ENCODE results near the gene NPHP3. TPM values are rescaled to one million over a fixed set of nuclear protein-coding genes. Genes with fewer than 3 reads are reported as not detected.

The NPHP3 gene, protein sequence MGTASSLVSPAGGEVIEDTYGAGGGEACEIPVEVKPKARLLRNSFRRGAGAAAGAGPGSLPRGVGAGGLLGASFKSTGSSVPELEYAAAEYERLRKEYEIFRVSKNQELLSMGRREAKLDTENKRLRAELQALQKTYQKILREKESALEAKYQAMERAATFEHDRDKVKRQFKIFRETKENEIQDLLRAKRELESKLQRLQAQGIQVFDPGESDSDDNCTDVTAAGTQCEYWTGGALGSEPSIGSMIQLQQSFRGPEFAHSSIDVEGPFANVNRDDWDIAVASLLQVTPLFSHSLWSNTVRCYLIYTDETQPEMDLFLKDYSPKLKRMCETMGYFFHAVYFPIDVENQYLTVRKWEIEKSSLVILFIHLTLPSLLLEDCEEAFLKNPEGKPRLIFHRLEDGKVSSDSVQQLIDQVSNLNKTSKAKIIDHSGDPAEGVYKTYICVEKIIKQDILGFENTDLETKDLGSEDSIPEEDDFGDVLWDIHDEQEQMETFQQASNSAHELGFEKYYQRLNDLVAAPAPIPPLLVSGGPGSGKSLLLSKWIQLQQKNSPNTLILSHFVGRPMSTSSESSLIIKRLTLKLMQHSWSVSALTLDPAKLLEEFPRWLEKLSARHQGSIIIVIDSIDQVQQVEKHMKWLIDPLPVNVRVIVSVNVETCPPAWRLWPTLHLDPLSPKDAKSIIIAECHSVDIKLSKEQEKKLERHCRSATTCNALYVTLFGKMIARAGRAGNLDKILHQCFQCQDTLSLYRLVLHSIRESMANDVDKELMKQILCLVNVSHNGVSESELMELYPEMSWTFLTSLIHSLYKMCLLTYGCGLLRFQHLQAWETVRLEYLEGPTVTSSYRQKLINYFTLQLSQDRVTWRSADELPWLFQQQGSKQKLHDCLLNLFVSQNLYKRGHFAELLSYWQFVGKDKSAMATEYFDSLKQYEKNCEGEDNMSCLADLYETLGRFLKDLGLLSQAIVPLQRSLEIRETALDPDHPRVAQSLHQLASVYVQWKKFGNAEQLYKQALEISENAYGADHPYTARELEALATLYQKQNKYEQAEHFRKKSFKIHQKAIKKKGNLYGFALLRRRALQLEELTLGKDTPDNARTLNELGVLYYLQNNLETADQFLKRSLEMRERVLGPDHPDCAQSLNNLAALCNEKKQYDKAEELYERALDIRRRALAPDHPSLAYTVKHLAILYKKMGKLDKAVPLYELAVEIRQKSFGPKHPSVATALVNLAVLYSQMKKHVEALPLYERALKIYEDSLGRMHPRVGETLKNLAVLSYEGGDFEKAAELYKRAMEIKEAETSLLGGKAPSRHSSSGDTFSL (N-terminal part only)
- 27.1 and 29.5 TPM in 2 replicates for total RNA-seq

GRCh38 chr3:132722165-132723023 lies at the start of gene NPHP3:
NPHP3 (minus strand) TSS chr3:132722409; CDS start chr3:132722355, 54 bp downstream.

DNA sequence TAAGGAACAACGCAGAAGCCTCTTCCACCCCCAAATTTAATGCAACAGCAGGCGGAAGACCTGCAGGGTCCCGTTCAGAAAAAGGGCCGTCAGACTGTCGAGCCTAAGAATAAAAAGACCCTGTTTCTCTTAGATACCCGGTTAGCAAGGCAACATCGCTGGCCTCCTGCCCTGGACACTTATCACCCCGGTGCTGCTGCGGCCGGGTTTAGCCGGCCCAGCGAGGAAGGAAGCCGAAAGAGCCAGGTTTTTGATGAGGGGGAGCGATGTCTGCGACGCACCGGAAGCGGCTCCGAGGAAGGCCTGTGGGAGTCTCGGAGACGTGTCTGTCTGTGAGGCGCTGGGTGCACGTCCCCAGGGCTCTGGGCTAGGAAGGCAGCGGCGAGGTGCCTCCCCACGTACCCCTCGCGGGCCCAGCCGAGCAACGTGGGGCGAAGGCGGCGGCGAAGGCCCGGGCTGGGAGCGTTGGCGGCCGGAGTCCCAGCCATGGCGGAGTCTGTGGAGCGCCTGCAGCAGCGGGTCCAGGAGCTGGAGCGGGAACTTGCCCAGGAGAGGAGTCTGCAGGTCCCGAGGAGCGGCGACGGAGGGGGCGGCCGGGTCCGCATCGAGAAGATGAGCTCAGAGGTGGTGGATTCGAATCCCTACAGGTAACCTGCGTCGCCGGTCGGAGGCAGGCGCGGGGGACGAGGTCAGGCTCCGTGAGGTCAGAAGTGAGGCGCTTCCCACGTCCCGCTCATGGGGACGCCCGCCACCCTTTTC lies 62.0 kb downstream of the NPHP3 start, which contains the start of gene UBA5:
Gene UBA5 (plus strand): TSS at position 278 of the 759 bp plus-strand sequence. CDS start 209 bp downstream, at position 487.

DNA sequence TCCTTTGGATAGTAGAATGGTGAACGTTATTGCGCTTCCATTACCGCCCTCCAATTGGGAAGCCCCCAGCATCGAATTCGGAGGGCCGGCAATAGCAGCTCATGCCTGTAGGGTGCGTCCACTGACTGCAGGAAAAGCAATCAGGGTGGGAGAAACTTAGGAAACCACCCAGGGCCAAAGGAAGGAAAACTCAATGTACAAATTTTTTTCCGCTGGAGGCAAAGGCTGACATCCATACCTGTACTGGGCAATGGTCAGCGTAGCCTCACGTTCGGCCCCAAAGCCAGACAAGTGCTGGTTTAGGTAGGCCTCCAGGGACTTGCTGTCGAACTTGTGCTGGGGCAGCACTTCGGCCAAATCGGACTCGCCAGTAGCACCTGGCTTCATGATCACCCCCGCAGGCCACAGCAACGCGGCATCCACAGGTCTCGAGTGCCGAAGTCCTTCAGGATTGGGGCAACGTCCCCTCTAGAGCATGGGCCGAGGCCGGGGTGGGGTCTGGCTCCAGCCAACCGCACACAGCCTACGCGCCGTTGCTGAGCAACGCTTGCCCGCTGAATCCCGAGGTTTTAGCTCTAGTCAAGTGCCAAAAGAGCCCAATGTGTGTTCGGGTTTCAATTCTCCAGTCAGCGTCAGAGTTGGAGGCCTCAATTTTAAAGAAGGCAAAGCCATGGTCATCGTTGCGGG lies 62.7 kb downstream of the NPHP3 start, which contains the start of gene ACAD11:
Gene ACAD11 (minus strand): TSS at position 445 of the 687 bp plus-strand sequence. CDS start 58 bp downstream, at position 387.

Other genes with a start within 250 kb of the NPHP3 start
- 19.7 and 24.0 TPM in 2 replicates for gene ACKR4, start 125.1 kb downstream of the NPHP3 start, total RNA-seq
- 57.7 and 86.2 TPM in 2 replicates for gene ACAD11, start 62.6 kb downstream of the NPHP3 start, total RNA-seq
- 54.1 and 58.1 TPM in 2 replicates for gene UBA5, start 62.1 kb downstream of the NPHP3 start, total RNA-seq